ENCODE results near the gene ITPKB. TPM values are rescaled to one million over a fixed set of nuclear protein-coding genes. Genes with fewer than 3 reads are reported as not detected.

Gene ITPKB
- polyA plus RNA-seq, 1 of the 3 experiments (the other 2 are of a cell fraction), result 2.4 TPM

DNA sequence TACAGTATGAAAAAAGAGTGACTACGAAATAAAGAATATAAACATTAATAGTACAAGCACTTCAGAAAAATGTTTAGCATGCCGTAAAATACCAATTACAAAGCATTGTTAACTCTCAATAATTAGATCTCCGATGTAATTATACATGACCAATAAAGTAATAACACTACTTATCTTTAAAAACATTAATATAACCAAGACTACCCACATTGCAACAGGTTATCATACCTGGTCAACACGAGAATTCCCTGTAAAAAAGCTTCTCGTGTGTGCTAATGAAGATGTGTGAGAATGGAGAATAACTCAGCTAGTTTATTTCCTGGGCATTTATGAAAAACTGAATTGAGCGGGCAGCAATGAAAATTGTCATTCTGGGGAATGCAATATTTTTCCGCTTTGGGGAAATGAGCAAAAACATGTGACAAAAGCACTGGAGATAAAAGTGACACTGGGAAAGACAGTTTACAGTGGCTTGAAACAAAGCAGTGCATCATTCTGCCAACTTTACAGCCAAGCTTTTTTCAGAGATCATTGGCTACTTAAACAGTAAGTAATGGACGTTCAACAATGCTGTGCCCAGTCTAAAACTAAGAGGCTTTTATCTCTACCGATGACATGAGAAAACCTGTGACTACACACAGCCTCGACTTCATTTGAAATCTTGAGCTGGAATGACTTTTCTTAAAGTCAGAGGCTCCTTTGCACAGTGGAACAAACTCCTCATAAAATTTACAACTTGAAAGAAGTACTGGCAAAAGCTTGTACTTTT is 34.7 kb downstream of the ITPKB start:
- no peaks in the 10 kb centered on the region for H3K36me3 ChIP-seq (replicated peaks in 1 of 2; ENCODE audit: control insufficient read depth in 1 of 2, insufficient read depth in 2 of 2, low read length in 1 of 2)
- H3K4me2 ChIP-seq, result peak overlapping the region; percentile 85; the same call in 1 of the 2 replicates
- H3K27me3 ChIP-seq (ENCODE audit: insufficient read depth), result no peaks in the 10 kb centered on the region
- H3K27ac ChIP-seq (ENCODE audit: low read depth in 2 of 2, low read length in 1 of 2), result no peak overlapping the region
- no peaks in the 10 kb centered on the region for H3K79me2 ChIP-seq (ENCODE audit: insufficient read depth)
- H2AFZ ChIP-seq (ENCODE audit: low read depth), result peak overlapping the region; percentile 98
- no peaks in the 10 kb centered on the region for H3K9me3 ChIP-seq
- CTCF ChIA-PET, result interaction anchor here (0.9 to 1.5 kb wide), 3 partner anchors 10 to 96 kb away, joined by 3 read pairs; no protein-coding TSS in a partner anchor
- WGBS (ENCODE audit: low lambda C conversion rate), result 90% methylated on average over 10 of the region's 10 CpGs
- no peak for DNase-seq
- peaks cover 13 to 24% of the 10 kb centered on the region in 2 experiments for H3K4me1 ChIP-seq (ENCODE audit: control insufficient read depth in 1 of 2, insufficient read depth in 2 of 2, low read depth in 1 of 2, low read length in 1 of 2)
- 0 out of 4 replicates have a peak overlapping the region, but pooled peaks of 1 of the 2 experiments have one; percentile 55 for H3K4me3 ChIP-seq (ENCODE audit: low read depth in 2 of 2, low read length in 1 of 2)
- TF ChIP-seq, protein P1, sequence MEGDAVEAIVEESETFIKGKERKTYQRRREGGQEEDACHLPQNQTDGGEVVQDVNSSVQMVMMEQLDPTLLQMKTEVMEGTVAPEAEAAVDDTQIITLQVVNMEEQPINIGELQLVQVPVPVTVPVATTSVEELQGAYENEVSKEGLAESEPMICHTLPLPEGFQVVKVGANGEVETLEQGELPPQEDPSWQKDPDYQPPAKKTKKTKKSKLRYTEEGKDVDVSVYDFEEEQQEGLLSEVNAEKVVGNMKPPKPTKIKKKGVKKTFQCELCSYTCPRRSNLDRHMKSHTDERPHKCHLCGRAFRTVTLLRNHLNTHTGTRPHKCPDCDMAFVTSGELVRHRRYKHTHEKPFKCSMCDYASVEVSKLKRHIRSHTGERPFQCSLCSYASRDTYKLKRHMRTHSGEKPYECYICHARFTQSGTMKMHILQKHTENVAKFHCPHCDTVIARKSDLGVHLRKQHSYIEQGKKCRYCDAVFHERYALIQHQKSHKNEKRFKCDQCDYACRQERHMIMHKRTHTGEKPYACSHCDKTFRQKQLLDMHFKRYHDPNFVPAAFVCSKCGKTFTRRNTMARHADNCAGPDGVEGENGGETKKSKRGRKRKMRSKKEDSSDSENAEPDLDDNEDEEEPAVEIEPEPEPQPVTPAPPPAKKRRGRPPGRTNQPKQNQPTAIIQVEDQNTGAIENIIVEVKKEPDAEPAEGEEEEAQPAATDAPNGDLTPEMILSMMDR (IDR thresholded peaks at IDR 0.05), result no peak
- TF ChIP-seq EP300 (IDR thresholded peaks at IDR 0.05; ENCODE audit: borderline replicate concordance in 1 of 2, low read depth in 1 of 2, low read length in 1 of 2) (no peak), MXI1 (IDR thresholded peaks at IDR 0.05; ENCODE audit: low read depth, low read length) (no peak), TCF12 (IDR thresholded peaks at IDR 0.05) (no peak), ELF1 (IDR thresholded peaks at IDR 0.05) (no peak), RFX5 (IDR thresholded peaks at IDR 0.05; ENCODE audit: low read length) (no peak), IRF3 (IDR thresholded peaks at IDR 0.05; ENCODE audit: low read depth, low read length) (no peak), CHD2 (IDR thresholded peaks at IDR 0.05; ENCODE audit: low read length, partially characterized antibody) (no peak), JUND (IDR thresholded peaks at IDR 0.05) (no peak), PBX3 (IDR thresholded peaks at IDR 0.05) (no peak), MEF2A (IDR thresholded peaks at IDR 0.05; ENCODE audit: borderline replicate concordance, low read depth) (no peak), POLR2AphosphoS5 (IDR thresholded peaks at IDR 0.05; ENCODE audit: low read depth, low read length) (no peak), SIN3A (IDR thresholded peaks at IDR 0.05; ENCODE audit: borderline replicate concordance, low read depth, low read length) (no peak), FOXM1 (IDR thresholded peaks at IDR 0.05; ENCODE audit: low read depth) (no peak), ZBTB33 (IDR thresholded peaks at IDR 0.05; ENCODE audit: borderline replicate concordance, low read depth) (no peak)
- TF ChIP-seq, protein P2, sequence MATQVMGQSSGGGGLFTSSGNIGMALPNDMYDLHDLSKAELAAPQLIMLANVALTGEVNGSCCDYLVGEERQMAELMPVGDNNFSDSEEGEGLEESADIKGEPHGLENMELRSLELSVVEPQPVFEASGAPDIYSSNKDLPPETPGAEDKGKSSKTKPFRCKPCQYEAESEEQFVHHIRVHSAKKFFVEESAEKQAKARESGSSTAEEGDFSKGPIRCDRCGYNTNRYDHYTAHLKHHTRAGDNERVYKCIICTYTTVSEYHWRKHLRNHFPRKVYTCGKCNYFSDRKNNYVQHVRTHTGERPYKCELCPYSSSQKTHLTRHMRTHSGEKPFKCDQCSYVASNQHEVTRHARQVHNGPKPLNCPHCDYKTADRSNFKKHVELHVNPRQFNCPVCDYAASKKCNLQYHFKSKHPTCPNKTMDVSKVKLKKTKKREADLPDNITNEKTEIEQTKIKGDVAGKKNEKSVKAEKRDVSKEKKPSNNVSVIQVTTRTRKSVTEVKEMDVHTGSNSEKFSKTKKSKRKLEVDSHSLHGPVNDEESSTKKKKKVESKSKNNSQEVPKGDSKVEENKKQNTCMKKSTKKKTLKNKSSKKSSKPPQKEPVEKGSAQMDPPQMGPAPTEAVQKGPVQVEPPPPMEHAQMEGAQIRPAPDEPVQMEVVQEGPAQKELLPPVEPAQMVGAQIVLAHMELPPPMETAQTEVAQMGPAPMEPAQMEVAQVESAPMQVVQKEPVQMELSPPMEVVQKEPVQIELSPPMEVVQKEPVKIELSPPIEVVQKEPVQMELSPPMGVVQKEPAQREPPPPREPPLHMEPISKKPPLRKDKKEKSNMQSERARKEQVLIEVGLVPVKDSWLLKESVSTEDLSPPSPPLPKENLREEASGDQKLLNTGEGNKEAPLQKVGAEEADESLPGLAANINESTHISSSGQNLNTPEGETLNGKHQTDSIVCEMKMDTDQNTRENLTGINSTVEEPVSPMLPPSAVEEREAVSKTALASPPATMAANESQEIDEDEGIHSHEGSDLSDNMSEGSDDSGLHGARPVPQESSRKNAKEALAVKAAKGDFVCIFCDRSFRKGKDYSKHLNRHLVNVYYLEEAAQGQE (IDR thresholded peaks at IDR 0.05; ENCODE audit: low read depth, low read length), result no peak
- POLR2A ChIA-PET, result no interaction called here
- peak overlapping the region; percentile 61; the same call in 1 of the 2 replicates for H3K9ac ChIP-seq
- no peaks in the 10 kb centered on the region for H4K20me1 ChIP-seq (ENCODE audit: insufficient read depth)
- peaks cover 7% of the 10 kb centered on the region for H3F3A ChIP-seq (replicated peaks; ENCODE audit: insufficient read depth)
- H3K9me2 ChIP-seq, result no peaks in the 10 kb centered on the region
